GM21360 (cell line): Measurements from ENCODE around the gene SLC8B1.

Experiments
- ATAC-seq: cut with Tn5 transposase; IDR thresholded peaks from one replicate; pipeline ENCODE4 v1.9.1; 2021; ENCODE audit warnings: mild to moderate bottlenecking, moderate library complexity; ENCODE audit not compliant: unreplicated experiment

The SLC8B1 gene

GRCh38 chr12:113334786-113335539 lies at the start of gene SLC8B1:
SLC8B1 (minus strand) TSS chr12:113335109; CDS start chr12:113332878, 2,231 bp downstream.
- ATAC-seq, result peak; percentile 94

DNA sequence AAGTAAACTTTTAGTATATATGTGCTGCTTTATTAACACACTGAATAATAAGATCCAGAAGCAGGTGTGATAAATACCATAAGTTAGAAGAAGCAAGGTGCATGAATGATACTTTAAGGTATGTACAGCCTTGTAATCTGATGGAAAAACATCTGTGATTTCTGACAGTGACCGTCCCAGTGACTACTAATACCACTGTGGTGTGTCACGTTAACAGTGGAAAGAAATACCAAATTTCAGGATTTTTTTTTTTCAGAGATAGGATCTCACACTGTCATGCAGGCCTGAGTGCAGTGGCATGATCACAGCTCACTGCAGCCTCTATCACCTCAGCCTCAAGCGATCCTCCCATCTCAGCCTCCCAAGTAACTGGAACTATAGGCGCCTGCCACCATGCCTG lies 47.3 kb upstream of the SLC8B1 start:
- ATAC-seq, result no peak

GRCh38 chr12:113381220-113381619 lies 46.3 kb upstream of the SLC8B1 start:
- no peak for ATAC-seq

- no peak for ATAC-seq
Observed at GRCh38 chr12:113378291-113378690, 43.4 kb upstream of the SLC8B1 start.

- no peak for ATAC-seq
Observed at GRCh38 chr12:113374823-113375428, 40.0 kb upstream of the SLC8B1 start.

DNA sequence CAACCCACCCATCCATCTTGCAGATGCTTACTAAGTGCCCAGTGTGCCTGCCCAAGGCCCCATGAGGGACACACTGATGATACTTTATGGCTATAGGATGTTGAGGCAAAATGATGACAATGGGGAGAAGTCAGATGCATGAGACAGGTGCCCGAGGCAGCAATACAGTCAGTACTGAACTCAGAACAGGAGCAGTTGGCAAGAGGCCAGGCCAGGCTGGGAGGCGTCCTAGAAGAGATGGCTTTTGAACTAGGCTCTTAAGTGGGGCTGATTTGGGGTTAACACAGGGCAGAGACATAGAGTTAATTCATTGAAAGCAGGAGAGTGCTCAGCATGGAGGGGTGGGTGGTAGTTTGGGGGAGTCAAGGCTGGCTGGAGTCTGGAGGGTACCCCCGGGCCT lies 39.1 kb upstream of the SLC8B1 start:
- ATAC-seq, result no peak

DNA sequence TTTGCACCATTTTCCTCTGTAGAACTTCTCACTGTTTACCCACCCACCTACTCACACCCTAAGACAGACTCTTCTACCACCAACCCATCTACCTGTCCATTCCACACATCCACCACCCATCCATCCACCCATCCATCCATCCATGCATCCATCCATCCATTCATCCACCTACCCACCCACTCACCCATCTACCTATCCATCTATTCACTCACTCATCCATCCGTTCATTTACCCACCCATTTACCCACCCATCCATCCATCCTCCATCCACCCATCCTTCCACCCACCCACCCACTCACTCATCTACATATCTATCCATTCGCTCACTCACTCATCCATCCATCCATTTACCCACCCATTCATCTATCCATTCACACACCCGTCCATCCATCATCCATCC lies 38.5 kb upstream of the SLC8B1 start:
- no peak for ATAC-seq

DNA sequence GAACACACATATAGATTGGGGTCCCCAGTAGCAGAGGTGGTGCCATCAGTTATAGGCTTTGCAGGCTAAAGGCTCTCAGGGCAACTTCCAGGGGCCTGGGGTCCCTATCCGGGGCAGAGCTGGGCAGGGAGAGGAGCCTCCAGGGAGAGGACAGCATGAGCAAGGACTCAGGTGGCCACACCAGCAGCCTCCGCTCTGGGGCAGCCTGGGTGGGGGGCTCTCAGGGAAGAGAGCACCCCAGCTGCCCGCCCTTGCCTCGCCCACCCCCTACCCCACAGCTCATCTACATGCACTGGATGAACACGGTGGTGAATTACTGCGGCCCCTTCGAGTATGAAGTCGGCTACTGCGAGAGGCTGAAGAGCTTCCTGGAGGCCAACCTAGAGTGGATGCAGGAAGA lies 37.5 kb upstream of the SLC8B1 start:
- no peak for ATAC-seq

- no peak for ATAC-seq
Observed at GRCh38 chr12:113371808-113372207, 36.9 kb upstream of the SLC8B1 start.

DNA sequence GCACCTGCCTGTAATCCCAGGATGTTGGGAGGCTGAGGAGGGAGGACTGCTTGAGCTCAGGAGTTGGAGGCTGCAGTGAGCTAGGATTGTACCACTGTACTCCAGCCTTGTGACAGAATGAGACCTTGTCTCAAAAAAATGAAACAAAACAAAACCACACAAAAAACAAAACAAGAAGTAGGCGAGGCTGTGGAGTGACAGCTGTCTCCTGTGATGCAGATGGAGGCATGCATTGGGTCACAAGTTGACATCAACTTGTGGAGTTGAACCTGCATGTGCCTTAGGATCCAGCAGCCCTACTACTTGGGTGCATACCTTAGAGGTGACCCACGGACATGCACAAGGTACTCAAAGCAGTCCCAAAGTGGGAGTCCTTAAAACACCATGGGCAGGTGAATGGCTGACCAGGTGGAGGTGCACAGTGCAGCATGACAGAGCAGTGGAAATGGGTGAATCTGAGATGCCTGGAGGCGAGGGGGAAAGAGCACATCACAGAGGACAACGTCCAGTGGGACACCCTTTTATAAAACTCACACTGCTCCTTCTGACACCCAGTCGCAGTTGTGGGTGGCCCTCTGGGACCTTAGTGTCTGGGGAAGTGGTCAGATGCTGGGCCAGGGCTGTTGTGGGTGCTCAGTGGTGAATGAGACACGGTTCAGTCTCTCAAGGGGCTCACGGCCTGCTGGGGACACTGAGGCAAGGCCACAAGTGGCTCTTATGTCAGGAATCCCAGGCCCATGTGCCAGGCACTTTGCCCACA lies 36.2 kb upstream of the SLC8B1 start:
- ATAC-seq, result no peak

- ATAC-seq, result no peak
Observed at GRCh38 chr12:113369391-113369985, 34.6 kb upstream of the SLC8B1 start.

DNA sequence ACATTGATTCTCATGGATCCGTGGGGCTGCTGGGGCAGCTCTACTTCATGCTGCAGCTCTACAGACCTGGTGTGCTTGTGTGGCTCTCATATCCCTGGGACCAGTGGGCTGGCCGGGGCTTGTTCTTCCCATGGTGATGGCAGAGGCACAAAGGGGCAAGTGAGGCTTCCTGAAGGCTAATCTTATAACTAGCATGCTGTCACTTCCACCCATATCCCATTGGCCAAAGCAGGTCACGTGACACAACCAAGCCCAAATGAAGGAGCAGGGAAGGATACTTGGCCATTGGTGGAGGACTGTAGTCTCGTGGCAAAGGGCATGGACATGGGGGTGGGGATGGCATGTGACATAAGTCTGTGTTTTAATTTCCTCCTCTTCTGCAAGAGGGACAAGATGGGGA lies 33.4 kb upstream of the SLC8B1 start:
- no peak for ATAC-seq

DNA sequence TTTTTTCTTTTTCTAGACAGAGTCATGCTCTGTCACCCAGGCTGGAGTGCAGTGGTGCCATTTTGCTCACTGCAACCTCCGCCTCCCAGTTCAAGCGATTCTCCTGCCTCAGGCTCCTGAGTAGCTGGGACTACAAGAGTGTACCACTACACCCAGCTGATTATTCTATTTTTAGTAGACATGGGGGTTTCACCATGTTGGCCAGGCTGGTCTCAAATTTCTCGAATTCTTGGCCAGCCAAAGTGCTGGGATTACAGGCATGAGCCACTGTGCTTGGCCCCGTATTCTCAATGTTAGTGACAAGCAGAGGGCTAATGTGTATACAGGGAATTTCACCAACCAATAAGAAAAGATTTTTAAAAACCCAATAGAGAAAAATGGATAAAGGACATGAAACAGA lies 31.9 kb upstream of the SLC8B1 start:
- no peak for ATAC-seq

DNA sequence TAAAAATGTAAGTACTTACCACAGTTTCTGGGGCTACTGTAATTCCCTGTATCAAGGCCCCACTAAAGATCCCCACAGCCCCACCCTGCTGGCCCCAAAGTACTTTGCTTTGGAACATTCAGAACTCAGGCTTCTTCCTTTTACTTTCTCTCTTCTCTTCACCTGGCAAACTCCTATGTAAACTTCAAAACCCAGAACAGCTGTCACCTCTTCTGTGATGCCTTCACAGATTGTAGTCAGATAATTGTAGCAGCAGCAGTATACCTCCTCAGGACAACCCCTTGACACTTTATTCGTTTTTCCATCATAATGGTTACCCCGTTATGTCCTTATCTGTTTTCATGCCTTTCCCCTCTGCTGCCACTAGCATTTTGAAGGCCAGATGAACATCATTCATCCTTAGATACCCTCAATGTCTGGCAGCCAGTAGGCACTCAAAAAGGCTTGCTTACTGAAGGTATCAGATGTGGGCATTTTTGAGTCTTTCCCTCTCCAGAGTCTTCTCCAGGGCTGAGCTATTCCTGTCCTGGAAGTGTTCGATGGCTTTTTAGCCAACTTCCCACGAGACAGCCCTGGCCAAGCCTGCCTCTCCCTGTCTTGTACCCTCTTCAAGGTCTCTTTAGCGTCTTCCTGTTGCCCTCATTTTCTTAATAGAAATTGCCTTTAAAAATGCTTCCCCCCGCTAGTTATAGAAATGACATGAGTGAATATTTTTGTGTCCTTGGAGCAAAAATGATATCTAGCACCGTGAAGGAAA lies 30.9 kb upstream of the SLC8B1 start:
- no peak for ATAC-seq

GRCh38 chr12:113364698-113365097 lies 29.8 kb upstream of the SLC8B1 start:
- no peak for ATAC-seq

GRCh38 chr12:113361574-113362370 lies 26.9 kb upstream of the SLC8B1 start:
- no peak for ATAC-seq

DNA sequence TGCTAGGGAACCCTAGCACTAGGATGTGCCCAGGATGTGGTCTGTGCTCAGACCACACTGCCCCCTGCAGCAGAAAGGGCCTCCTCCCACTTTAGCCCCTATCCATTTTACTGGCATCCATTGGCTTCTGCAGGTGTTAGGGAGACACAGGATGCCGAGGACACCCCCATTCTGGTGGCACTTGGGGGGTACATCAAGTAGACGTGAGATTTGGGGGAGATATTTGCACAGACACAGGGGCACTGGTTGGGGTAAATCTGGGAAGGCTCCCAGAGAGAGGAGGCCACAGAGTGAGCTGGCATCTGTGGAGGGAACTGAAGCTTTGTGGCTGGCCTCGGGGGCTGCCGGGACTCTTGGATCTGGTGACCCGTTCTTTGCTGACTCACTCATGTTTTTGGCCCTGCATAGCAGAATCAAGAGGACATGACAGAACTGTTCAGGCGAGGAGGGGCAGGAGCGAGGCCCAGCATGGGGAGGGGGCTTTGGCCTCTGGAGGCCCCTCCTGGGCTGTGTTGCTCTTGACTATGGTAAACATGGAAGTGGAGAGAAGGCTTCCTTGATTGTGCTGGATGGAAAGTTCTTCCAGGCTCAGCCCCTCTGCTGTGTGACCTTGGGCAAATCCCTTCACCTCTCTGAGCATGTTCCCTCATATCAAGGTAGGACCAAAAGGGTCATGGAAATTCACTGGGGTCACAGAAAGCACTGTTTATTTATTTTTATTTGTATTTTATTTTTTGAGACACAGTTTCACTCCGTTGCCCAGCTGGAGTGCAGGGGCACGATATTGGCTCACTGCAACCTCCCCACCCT lies 25.2 kb upstream of the SLC8B1 start:
- no peak for ATAC-seq

GRCh38 chr12:113359133-113359938 lies 24.4 kb upstream of the SLC8B1 start:
- no peak for ATAC-seq
